MM.1S (cell line): ENCODE results near the gene LRRC43.

Experiments
- DNase-seq: peaks from one replicate; pipeline ENCODE4 v3.0.0-alpha.2; 2015
- H2AFZ ChIP-seq: fragments of 300-600 bp; sonication (generic); 2 replicates; pipeline ENCODE4 v1.6.0; 2016; ENCODE audit warnings: antibody characterized with exemption, low read length
- H3F3A ChIP-seq: fragments of 300-600 bp; sonication (generic); 2 replicates; pipeline ENCODE4 v1.6.1; 2016; ENCODE audit warnings: mild to moderate bottlenecking, antibody characterized with exemption, low read length, moderate library complexity, mixed read lengths; ENCODE audit not compliant: insufficient read depth
- H3K27ac ChIP-seq: fragments of 300-600 bp; sonication (generic); 2 replicates; pipeline ENCODE4 v1.5.1; 2016; ENCODE audit warnings: mild to moderate bottlenecking, low read length
- H3K27me3 ChIP-seq: fragments of 300-600 bp; sonication (generic); replicated peaks from 2 replicates; pipeline ENCODE4 v1.6.0; 2016; ENCODE audit warnings: low read length; ENCODE audit not compliant: insufficient read depth
- H3K36me3 ChIP-seq: fragments of 300-600 bp; sonication (generic); replicated peaks from 2 replicates; pipeline ENCODE4 v1.6.1; 2016; ENCODE audit warnings: mild to moderate bottlenecking, low read length, mixed read lengths; ENCODE audit not compliant: insufficient read depth
- H3K4me1 ChIP-seq: fragments of 300-600 bp; sonication (generic); 2 replicates; pipeline ENCODE4 v1.6.1; 2016; ENCODE audit warnings: low read length, mixed read lengths
- H3K4me2 ChIP-seq: fragments of 300-600 bp; sonication (generic); 2 replicates; pipeline ENCODE4 v1.6.0; 2016; ENCODE audit warnings: low read depth, low read length
- H3K4me3 ChIP-seq: fragments of 300-600 bp; sonication (generic); 2 replicates; pipeline ENCODE4 v1.5.1; 2016; ENCODE audit warnings: low read length, mixed read lengths
- H3K79me2 ChIP-seq: fragments of 300-600 bp; sonication (generic); 2 replicates; pipeline ENCODE4 v1.6.1; 2016; ENCODE audit warnings: mixed run types, low read length, mixed read lengths
- H3K9ac ChIP-seq: fragments of 300-600 bp; sonication (generic); 2 replicates; pipeline ENCODE4 v1.6.1; 2016; ENCODE audit warnings: low read length, mixed read lengths
- H3K9me2 ChIP-seq: fragments of 300-600 bp; sonication (generic); replicated peaks from 2 replicates; pipeline ENCODE4 v1.6.1; 2016; ENCODE audit warnings: mild to moderate bottlenecking, low read length, mixed read lengths; ENCODE audit not compliant: insufficient read depth
- H3K9me3 ChIP-seq: fragments of 300-600 bp; sonication (generic); replicated peaks from 2 replicates; pipeline ENCODE4 v1.6.1; 2016; ENCODE audit warnings: mild to moderate bottlenecking, low read length, mixed read lengths; ENCODE audit not compliant: insufficient read depth
- H4K20me1 ChIP-seq: fragments of 300-600 bp; sonication (generic); 2 replicates; pipeline ENCODE4 v1.6.1; 2016; ENCODE audit warnings: mild to moderate bottlenecking, low read length, moderate library complexity, mixed read lengths; ENCODE audit not compliant: insufficient read depth
- EZH2 ChIP-seq: fragments of 300-600 bp; sonication (generic); optimal IDR thresholded peaks from 2 replicates; pipeline ENCODE3; 2017; ENCODE audit warnings: low read depth, mild to moderate bottlenecking, antibody characterized with exemption, low read length, mixed read lengths
- EZH2phosphoT487 ChIP-seq: fragments of 300-600 bp; sonication (generic); IDR thresholded peaks from 2 replicates; pipeline ENCODE4 v1.6.1; 2018; ENCODE audit warnings: antibody characterized with exemption, low read length
- TF ChIP-seq, protein P1 (sequence below): fragments of 300-600 bp; sonication (generic); IDR thresholded peaks from 2 replicates; pipeline ENCODE4 v1.5.1; 2016; ENCODE audit warnings: antibody characterized with exemption, low read length, mixed read lengths

LRRC43 gene

DNA sequence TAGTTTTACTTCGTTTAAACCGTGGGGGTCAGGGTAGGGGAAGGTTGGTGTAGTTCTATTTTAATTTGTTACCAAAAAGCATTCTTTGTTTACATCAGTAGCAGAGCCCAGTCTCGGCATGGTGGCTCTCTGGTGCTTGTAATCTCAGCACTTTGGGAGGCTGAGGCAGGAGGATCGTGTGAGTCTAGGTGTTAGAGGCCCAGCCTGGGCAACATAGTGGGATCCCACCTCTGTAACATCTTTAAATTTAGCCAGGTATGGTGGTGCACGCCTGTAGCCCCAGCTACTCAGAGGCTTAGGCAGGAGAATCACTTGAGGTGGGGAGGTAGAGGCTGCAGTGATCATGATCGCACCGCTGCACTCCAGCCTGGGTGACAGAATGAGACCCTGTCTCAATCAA lies 2.2 kb downstream of the LRRC43 start:
- H3K36me3 ChIP-seq, result no peaks in the 10 kb centered on the region
- H3F3A ChIP-seq, result no peaks in the 10 kb centered on the region
- H3K27ac ChIP-seq, result no peak overlapping the region
- H3K9ac ChIP-seq, result no peak overlapping the region
- no peaks in the 10 kb centered on the region for H3K9me2 ChIP-seq
- no peaks in the 10 kb centered on the region for H3K9me3 ChIP-seq
- no peaks in the 10 kb centered on the region for H3K4me1 ChIP-seq
- no peak overlapping the region for H2AFZ ChIP-seq
- no peak overlapping the region for H3K4me3 ChIP-seq
- H3K79me2 ChIP-seq, result no peaks in the 10 kb centered on the region
- no peaks in the 10 kb centered on the region for H3K27me3 ChIP-seq
- TF ChIP-seq, protein P1, sequence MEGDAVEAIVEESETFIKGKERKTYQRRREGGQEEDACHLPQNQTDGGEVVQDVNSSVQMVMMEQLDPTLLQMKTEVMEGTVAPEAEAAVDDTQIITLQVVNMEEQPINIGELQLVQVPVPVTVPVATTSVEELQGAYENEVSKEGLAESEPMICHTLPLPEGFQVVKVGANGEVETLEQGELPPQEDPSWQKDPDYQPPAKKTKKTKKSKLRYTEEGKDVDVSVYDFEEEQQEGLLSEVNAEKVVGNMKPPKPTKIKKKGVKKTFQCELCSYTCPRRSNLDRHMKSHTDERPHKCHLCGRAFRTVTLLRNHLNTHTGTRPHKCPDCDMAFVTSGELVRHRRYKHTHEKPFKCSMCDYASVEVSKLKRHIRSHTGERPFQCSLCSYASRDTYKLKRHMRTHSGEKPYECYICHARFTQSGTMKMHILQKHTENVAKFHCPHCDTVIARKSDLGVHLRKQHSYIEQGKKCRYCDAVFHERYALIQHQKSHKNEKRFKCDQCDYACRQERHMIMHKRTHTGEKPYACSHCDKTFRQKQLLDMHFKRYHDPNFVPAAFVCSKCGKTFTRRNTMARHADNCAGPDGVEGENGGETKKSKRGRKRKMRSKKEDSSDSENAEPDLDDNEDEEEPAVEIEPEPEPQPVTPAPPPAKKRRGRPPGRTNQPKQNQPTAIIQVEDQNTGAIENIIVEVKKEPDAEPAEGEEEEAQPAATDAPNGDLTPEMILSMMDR, result no peak
- TF ChIP-seq EZH2phosphoT487, result no peak
- TF ChIP-seq EZH2, result no peak
- no peak for DNase-seq
- H3K4me2 ChIP-seq, result no peak overlapping the region
- no peaks in the 10 kb centered on the region for H4K20me1 ChIP-seq

DNA sequence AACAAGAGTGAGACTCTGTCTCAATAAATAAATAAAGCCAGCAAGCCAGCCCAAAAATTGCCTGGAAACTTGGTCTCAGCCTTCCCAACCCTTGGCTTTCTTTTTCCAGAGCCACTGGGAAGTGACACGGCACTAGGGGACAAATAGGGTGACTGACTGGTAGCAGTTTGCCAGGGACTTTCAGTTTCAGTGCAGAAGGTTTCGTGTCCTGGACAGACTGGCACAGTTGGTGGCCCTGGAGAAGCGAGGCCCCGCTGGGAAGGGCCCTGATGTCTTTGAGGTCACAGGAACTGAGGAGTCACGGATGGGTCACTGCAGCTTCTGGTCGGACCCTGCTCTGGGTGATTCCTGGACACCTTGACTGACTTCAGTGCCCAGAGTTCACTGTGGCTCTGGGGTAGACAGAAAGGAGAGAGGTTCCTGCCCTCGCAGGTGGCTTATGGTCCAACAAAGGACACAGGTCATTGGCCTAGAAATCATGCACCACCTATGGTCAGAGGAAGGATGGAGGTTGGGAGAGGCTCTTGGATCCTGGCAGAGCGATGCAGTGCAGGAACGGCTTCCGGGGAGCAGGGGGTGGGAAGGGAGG lies 2.7 kb downstream of the LRRC43 start:
- H2AFZ ChIP-seq, result no peak overlapping the region
- H3K79me2 ChIP-seq, result no peaks in the 10 kb centered on the region
- H3K9me3 ChIP-seq, result no peaks in the 10 kb centered on the region
- H3K4me2 ChIP-seq, result no peak overlapping the region
- no peak overlapping the region for H3K4me3 ChIP-seq
- no peaks in the 10 kb centered on the region for H3K4me1 ChIP-seq
- no peaks in the 10 kb centered on the region for H3K27me3 ChIP-seq
- H3K9ac ChIP-seq, result no peak overlapping the region
- no peaks in the 10 kb centered on the region for H3K9me2 ChIP-seq
- H4K20me1 ChIP-seq, result no peaks in the 10 kb centered on the region
- no peaks in the 10 kb centered on the region for H3F3A ChIP-seq
- H3K36me3 ChIP-seq, result no peaks in the 10 kb centered on the region
- no peak for DNase-seq
- H3K27ac ChIP-seq, result no peak overlapping the region
- TF ChIP-seq EZH2 (no peak), EZH2phosphoT487 (no peak)
- TF ChIP-seq, protein P1, result no peak

DNA sequence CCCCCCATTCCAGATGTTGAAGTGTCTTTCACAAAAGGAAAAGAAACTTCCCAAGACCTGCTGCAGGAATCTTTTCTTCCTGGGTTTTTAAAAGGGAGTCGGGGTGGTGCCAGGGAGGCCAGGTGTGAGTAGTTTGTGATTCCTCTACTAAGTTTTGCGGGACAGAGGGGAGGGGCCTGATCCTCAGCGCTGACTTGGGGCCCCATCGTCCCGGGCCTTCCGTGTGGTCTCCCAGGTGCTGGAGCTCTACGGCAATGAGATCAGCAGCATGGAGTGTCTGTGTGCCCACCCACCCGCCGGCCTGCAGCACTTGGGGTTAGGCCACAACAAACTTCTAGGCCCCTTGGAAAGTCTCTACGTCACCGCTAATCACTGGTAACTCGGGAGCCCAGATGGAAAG lies 4.5 kb downstream of the LRRC43 start:
- H2AFZ ChIP-seq, result no peak overlapping the region

More for the DNA sequence above, 4.5 kb downstream of the LRRC43 start:
- H3K9me3 ChIP-seq, result no peaks in the 10 kb centered on the region
- H3K27ac ChIP-seq, result no peak overlapping the region
- H3K4me1 ChIP-seq, result no peaks in the 10 kb centered on the region
- no peaks in the 10 kb centered on the region for H3K9me2 ChIP-seq
- H3K27me3 ChIP-seq, result no peaks in the 10 kb centered on the region
- no peak overlapping the region for H3K9ac ChIP-seq
- no peaks in the 10 kb centered on the region for H3F3A ChIP-seq
- H3K4me3 ChIP-seq, result no peak overlapping the region
- no peak for DNase-seq
- H3K36me3 ChIP-seq, result no peaks in the 10 kb centered on the region
- TF ChIP-seq, protein P1, result no peak
- TF ChIP-seq EZH2phosphoT487 (no peak), EZH2 (no peak)
- H3K4me2 ChIP-seq, result no peak overlapping the region
- no peaks in the 10 kb centered on the region for H3K79me2 ChIP-seq
- no peaks in the 10 kb centered on the region for H4K20me1 ChIP-seq
